Measurements from ENCODE around the gene MTFR2. TPM values are rescaled to one million over a fixed set of nuclear protein-coding genes. Genes with fewer than 3 reads are reported as not detected.

The MTFR2 gene
- total RNA-seq, result 0.16 and 0.21 TPM in 2 replicates
- polyA plus RNA-seq (2012), result 0.24 TPM

DNA sequence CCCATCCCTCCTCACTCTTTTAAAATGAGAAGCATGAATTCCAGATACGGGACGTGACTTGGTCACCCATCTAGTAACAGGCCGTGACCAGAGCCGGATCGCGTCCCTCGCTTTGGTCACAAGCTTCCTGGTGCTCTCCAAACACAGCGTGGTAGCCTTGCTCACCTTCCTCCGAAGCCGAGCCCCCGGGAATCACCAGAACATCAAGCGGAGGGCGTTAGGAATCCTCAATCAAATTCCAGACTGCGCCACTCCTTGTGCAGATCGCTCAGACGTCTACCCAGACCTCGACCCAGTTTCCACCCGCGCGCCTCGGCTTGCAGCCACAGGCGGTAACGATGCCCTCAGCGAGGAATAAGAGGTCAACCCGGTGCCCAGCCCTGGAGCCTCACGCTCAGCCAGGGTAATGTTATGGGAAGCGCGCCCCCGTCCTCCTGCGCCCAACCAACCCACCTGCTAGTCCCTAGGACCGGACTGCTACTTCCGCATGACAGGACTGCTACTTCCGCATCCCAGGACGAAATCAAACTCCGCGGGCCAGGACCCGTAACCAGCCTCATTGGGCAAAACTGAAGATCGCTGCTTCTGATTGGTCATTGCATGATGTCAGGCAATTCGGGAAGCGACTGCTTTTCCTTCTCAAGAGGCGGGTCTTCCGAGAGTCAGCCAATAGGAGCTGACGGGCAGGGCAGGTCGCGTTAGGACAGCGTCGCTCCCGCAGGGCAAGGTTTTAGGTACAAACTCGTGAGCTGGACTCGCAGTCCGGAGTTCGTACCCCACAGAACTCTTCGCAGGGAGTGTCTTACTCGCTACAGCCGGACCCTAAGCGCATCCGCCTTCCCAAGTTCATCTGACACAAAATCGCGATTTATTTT is at the start of gene MTFR2:
TSS of gene MTFR2 (minus strand) at position 501 of the 875 bp plus-strand sequence. CDS start 1,212 bp downstream, outside the sequence.
- peak; percentile 100 for DNase-seq (ENCODE audit: low read depth)

- DNase-seq (ENCODE audit: low read depth), result no peak
Measured at GRCh38 chr6:136294621-136295020, 44.5 kb upstream of the MTFR2 start.

DNA sequence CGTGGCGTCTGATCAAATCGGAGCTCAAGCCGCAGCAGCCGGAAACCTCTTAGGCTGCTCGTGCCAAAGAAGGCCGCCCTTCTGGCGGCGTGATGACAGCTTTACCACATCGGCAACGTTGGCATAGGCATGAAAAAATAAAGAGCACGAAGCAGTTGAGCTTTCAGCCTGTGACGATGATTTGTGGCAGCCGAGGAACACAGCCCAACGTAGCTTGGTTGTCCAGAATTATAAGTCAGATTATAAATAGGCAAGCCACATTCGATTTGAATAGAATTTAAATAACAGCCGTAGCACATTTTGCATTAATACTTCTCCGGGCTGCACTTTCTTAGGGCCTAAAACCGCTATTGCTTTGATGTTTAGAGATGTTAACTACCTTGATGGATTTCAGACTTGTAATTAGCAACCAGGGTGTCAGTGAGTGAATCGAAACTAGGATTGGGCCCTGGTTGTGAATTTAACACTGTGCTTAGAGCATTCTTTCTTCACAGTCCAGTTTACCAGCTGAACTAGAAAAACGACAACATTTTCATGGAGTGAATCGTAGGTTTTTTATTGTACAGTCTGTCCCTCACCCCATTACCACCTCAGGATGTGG is 40.4 kb upstream of the MTFR2 start:
- peak; percentile 95 for DNase-seq (ENCODE audit: low read depth)

DNA sequence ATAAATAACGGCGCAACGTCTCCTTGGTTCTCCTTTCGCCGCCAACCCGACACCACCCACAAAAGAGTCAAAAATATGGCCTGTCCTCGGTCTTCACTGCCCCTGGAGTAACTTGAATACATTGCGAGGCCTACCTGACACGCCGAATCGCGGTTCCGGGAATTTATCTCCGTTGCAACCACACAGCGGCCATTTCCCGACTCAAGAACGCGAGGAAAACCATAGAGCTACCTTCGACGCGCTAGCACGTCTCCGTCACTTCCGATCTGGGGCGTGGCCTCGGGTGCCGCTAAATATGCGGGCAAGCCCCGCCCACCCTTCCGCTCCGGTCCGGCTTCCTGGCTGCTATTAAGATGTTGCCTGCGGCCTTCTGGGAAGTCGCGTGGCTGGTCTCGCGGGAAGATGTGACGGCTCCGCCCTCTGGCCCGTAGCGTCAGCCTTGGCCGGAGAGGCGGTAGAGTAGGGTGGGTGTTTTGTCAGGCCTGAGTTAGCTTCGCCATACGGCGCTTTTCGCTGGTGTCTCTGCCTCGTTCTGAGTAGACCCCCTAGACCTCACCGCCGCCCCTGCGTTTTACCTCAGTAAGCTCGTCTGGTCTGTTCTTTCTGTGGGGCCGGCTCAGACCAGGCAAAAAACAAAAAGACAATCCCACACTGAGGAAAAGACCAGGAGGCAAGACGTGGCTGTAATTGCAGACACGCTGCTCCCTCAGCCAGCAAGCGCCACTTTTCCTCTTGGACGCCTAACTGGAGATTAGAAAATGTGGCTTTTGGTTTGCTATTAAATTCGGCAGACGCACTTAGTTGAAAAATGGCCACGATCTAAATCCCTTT is 39.7 kb upstream of the MTFR2 start, which contains the start of gene BCLAF1:
TSS of gene BCLAF1 (minus strand) at position 268 of the 831 bp plus-strand sequence. CDS start 9,980 bp downstream, outside the sequence.
- peak; percentile 99 for DNase-seq (ENCODE audit: low read depth)

GRCh38 chr6:136289327-136289578 is 39.1 kb upstream of the MTFR2 start:
- peak; percentile 89 for DNase-seq (ENCODE audit: low read depth)

- DNase-seq (ENCODE audit: low read depth), result peak; percentile 88
Measured at GRCh38 chr6:136288566-136289326, 38.6 kb upstream of the MTFR2 start.

DNA sequence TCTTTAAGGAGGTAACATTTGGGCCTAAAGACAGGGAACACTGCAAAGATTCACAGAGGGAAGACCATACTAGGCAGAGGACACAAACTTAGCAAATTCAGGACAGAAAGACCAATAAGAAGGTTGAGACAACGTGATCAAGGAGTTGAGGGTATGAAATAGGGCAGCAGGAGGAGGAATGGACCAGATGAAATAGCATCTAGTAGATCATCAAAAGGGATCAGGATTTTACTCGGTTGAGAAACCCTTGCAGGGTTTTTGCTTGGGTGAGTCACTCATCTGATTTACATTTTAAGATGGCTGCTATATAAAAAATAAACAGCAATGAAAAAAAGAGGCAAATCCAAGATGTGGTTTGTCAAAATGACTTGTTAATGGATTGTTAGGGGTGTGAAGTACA is 34.8 kb upstream of the MTFR2 start:
- DNase-seq (ENCODE audit: low read depth), result peak; percentile 16

DNA sequence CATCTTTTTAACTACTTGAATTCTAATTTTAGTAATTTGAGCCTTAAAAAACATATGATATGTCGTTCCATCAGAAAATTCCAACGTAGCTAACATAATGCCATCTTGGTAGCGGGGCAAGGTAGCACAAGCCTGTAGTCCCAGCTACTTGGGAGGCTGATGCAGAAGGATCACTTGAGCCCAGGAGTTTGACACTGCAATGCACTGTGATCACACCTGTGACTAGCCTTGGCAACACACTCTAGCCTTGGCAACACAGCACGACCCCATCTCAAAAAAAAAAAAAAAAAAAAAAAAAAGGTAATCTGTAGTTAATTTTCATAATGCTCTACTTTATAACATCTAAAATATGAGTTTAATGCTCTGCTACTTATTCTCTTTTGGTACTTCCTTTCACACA is 32.8 kb upstream of the MTFR2 start:
- no peak for DNase-seq (ENCODE audit: low read depth)

DNA sequence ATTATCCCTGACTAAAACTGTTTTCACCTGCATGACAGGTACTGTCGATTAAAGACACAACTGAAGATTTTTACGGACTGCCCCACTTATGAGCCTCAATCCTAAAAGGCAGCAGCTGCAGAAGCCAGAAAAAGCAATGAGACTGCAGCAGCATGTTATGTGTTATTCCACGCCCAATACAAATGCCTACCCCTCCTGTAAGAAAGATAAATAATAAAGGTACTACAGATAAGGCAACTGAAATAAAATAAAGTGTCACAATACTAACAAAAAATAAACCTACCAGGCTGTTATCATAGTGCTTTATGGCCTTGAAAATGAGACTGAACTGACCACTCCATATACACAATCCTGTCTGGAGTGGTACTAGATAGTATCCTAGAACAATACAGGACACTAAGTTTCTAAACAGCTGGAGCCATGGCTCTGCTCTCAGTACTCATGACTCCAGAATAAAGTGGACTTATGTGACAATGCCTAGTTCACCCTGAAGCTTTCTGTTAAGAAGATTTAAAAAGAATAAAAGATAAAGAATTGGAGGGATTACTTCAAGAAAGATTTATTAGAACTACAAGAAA is 30.0 kb upstream of the MTFR2 start:
- DNase-seq (ENCODE audit: low read depth), result peak; percentile 15

GRCh38 chr6:136274062-136274461 is 24.0 kb upstream of the MTFR2 start:
- no peak for DNase-seq (ENCODE audit: low read depth)

DNA sequence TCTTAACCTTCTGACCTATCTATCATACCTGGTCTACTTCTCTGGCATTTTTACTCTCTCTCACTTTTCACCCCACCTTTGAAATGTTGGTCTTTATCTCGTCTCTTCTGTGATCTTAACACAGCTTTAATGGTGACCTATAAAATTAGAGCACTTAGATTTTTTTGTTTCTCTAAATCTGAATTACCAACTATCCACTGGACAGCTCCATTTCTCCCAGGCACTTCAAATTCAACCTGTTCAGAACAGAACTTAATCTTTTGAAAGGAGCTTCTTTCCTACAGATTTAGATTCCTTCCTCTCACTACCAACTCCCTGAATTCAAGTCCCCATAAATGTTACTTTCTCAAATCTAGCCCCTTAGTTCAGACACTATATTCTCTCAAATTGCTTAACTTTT is 15.0 kb upstream of the MTFR2 start:
- DNase-seq (ENCODE audit: low read depth), result no peak

DNA sequence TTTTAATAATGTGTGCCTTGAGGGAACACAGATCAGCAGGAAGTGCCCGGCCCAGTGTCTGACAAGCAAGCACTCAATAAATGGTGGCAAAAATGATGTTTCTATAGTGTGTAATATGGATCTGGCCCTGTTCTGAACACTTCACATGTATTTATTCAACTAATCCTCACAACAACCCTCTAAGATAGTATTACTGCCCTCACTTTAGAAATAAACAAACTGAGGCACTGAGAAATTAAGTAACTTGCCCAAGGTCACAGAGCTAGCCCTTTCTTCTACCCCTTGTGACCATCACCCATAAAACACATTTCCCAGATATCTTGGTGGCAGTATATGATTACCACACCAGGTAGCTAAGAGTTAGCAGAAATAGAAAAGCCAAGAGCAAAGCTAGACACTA is 12.8 kb upstream of the MTFR2 start:
- no peak for DNase-seq (ENCODE audit: low read depth)

- DNase-seq (ENCODE audit: low read depth), result no peak
Measured at GRCh38 chr6:136254851-136255466, 4.8 kb upstream of the MTFR2 start.

- no peak for DNase-seq (ENCODE audit: low read depth)
Measured at GRCh38 chr6:136253734-136254133, 3.6 kb upstream of the MTFR2 start.

DNA sequence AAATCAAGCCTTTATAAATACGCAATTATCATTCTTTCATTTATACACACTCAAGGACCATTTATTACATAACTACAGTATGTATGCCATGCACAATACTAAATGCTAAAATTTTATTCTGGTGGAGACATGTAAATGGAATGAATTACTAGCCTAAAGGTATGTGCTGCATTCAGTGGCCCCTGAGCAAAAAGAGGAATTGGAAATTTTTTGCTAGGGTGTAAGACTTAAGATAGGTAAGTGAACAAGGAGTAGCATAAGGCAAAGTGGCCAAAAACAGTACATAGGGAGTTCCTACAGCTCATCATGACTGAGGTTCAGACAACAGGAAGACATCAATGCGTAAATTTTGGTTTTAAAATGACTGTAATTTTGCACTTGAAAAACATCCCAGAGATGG is 2.3 kb upstream of the MTFR2 start:
- DNase-seq (ENCODE audit: low read depth), result no peak

DNA sequence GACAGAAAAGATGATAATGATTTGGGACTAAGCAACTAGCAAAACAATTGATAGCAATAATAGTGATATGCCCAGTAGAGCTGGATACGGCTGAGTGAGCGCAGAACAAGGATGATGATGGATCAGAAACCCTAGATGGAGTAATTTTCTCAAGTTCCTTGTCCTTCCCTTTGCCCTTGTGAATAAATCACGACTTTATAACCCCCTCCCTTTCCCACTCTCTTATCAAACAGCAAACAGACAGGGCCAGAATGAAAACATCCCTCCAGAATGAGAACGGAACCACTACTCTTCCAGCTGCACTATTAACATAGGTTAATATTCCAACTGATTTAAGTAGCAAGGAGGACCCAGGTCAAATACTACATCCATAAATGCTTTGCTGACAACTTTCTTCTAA is 1.3 kb upstream of the MTFR2 start:
- DNase-seq (ENCODE audit: low read depth), result no peak

DNA sequence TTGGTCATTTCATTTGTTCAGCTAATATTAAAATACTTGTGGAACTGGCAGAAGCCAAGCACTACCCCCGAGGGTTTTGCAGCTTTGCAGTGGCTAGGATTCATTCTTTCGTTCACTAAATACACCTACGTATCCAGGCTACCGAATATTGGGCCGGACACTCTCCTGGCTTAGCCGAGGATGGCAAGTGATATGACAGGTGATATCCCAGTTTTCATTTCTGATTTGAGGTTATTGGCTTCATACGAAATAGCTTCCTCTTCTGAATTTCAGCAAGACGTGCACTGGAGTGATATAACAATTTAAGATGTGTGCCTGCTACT is 536 bp upstream of the MTFR2 start:
- DNase-seq (ENCODE audit: low read depth), result no peak

- no peak for DNase-seq (ENCODE audit: low read depth)
Measured at GRCh38 chr6:136249336-136249735, 775 bp downstream of the MTFR2 start.

- DNase-seq (ENCODE audit: low read depth), result no peak
Measured at GRCh38 chr6:136244061-136244616, 6.0 kb downstream of the MTFR2 start.

Data from myocyte (in vitro differentiated cells).